SIG-M5 treated with dmso at 0.1 percent for 504 hours (cell line): Measurements from ENCODE around the gene ARSB.
"Not testable (repeated sequence)": the region's sequence is repeated elsewhere in the genome, so short reads cannot be mapped to it uniquely, and the experiment has no call there.

Experiments
- DNase-seq: peaks from one replicate; lab custom pipeline; 2025; ENCODE audit not compliant: unreplicated experiment; lab: John Stamatoyannopoulos, UW

ARSB gene

DNA sequence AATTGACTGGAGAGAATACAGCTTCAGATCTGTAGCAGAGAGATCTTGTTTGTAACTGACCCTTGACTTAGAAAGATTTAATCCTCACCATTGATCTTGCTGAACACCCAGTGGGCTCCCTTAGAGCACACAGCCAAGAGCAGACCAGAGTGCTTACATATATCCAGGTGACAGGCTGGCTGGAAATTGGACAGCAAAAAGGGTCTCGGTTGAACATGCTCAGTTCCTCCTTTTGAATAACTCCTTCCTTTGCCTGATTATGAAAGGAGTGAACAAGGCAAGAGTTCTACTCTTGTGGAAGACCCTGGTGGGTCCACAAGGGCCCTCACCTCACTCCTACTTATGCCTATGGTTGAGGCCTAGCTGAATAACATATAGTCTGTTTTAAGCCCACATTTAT is 202.4 kb downstream of the ARSB start:
- DNase-seq = no peak

DNA sequence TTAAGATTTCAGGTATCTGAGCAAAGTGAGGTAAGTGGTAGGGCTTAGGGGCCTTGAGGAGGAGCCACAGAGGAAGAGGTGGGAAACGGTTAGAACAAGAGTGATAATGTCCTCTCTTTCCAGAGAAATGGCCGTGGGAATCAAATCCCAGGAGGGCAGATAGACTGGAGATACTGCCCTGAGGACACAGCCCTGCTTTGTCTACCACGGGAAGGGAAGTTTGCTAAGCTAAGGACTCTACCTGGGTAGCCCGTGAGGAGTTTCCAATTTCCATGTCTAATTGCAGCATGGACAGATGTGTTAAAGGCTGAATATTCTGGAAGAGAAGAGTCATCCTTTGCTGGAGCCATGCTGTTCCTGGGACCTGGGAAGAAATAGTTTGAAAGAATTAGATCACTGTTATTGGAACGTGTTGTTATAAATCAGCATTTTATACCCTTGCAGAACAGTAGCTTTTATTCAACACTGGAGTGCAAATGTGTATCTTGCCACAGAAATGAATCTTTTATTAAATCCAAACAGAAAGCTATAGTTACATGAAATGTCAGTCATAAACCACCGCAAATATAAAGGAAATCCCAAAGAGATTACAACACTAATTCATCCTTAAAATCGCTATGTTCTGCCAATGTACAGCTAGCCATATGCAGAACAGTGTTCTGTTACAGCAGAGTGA is 203.4 kb downstream of the ARSB start:
- no peak for DNase-seq

DNA sequence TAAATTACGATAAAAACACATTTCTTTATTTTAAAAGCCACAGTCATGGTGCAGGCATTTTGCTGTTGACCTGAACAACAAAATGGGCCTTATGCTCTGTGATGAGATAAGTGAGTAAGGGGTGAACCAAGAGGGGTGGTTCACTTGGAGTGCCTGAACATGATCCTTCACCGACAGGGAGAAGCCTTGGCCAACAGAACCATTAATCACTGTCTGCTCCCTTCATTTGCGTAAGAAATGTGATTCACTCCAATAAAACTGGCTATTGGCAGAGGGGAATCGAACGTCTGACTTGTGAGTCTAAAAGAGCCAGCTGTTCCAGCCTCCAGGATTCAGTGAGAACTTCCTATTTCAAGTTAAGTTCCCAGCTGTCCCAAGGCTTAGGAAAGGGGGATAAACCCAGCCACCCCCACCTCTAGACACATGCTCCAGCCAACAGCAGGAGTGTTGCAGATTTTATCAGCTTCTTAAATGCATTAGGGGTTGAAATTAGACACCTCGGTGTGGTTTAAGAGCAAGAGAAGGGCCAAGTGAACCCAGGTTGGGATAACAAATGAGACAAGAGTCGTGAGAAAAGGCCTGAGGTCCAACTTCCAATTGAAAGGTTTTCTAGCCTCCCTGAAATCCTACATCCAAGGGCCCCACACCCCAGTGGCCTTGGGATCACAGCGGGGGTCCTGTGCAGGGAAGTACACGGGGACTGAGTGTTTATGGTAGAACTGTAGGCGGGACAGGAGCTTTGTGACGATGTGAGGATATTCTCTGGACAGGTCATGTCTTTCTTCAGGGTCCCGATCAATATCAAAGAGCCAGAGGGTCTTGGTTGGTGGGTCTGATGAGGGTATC is 205.1 kb downstream of the ARSB start:
- DNase-seq = no peak

DNA sequence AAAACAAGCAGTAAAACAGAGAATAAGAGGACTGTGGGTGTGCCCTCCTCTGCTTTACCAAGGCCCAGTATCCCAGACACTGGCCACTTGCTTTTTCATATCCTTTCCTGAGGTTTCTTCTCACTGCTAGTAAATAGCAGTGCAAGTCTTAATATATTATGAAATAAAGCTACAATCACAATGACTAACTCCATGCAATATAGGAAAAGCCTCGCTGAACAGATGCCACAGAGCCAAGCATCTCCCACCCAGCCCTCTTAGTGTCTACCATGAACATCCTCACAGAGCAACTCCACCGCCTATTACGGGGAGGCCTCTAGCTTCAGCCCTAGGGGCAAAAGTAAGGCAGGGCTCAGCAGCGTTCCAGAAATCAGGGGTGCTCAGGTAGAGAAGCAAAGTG is 205.8 kb downstream of the ARSB start:
- no peak for DNase-seq

DNA sequence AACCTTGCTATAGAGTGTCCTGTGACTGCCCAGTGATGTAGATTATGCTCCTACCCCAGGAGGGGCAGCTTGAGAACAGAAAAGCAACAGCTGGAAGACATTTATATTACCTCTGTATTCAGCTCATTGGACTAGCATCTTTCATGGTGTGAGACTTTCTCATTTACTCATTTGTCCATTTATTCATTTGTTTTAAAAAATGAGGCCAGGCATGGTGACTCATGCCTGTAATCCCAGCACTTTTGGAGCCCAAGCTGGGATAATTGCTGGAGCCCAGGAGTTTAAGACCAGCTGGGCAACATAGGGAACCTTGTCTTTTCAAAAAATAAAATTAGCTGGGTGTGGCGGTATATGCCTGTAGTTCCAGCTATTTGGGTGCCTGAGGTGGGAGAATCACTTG is 206.6 kb downstream of the ARSB start:
- DNase-seq = no peak

DNA sequence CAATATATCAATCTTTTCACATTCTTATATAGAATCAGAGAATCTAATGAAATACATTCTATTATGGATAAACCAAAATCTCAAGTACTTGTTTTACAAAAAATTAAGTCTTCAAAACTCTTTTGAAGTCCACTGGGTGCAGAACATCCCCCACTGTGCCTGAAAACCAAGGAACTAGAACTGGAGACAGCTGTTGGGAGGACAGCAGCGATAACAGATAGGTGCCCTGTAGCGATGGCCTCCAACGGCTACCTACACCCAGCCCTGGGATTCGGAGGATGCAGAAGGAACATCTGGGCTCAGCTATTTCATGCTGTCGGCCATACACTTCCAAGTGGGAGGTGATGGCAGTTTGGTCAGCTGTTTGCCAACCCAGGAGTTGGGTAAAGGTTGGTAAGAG is 207.2 kb downstream of the ARSB start:
- no peak for DNase-seq

DNA sequence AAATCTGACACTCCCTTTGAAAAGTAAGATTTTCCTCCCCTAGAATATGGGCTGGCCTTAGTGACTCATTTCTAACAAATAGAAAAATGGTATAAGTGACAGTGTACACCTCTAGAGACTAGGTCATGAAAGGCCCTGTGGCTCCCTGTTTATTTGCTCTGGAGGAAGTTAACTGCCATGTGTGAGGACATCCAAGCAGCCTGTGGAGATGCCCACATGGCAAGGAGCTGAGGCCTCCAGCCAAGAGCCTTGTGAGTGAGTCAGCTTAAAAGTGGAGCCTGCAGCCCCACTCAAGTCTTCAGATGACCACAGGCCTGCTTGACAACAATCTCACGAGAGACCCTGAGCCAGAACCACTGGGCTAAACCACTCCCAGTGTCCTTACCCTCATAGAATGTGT is 208.5 kb downstream of the ARSB start:
- DNase-seq = no peak

DNA sequence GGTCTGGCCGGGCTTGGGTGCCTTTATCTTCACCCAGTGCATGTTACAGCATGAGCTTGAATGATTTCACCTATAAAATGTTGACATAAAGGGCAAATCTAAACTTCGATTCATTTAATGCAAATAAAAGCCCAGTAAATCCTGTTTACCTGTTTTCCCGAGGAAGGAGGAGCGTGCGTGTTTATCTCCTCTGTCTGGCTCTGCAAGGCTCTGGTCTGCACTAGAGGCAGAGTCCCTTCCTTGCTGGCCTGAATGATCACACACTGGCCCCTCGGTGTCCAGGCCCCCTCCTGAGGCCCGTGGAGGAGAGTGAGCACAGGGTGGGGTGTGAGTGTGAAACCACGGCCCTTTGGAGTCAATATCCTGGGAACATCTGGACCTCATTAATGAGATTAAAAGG is 211.5 kb downstream of the ARSB start:
- no peak for DNase-seq

DNA sequence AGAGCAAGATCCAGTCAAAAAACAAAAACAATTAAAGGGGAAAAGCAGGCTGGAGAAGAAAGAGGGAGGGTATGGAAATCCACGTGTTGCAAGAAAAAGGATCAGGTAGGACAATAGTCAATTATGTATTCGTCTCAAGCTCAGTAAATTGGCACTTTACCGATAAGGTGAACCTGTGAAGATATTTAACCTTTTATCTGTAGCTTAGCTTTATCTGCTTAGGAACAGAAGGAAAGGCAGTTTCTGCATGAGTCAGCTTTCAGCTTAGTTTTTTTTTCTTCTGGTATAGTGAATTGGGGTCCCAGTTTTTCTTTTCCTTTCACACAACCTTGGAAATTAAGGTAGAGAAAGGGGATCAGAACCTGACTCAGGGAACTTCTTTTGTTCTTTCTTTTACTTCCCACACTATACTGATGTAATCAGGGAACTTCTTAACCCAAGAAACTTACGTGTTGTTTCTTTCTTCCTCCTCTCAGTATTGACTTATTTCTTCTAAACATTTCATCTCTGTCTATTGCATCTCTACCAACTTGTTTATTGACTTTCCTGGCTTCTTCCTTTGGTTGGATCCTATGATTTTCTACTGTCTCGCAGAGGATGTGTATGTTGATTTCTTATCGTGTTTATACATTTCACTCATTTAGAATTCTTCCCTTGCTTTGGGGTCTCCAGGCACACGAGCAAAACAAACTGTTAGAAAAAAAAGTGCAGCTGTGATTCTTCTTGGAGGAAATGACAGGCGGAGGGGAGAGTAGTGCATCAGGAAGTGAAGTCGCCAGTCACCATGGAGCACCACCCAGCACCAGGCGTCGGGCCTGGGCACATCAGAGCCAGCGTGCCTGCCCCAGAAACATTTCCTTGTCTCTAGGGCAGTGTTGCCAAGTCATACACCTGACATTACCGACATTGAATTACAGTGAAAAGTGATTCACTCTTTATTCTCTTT is 213.6 kb downstream of the ARSB start:
- DNase-seq = no peak

DNA sequence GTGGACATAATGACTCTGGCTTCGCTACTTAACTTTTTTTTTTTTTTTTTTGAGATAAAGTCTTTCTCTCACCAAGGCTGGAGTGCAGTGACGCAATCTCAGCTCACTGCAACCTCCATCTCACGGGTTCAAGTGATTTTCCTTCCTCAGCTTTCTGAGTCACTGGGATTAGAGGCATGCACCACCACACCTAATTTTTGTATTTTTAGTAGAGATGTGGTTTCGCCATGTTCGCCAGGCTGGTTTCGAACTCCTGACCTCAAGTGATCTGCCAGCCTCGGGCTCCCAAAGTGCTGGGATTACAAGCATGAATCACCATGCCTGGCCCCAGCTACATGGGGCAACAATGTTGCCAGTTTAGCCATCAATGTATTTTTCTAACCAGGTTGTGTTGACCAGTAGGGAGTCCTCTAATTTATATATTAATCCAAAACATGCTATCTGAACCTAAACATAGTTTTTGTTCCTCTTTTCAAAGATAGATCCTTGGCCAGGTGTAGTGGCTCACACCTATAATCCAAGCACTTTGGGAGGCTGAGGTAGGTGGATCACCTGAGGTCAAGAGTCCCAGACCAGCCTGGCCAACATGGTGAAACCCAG is 216.2 kb downstream of the ARSB start:
- no peak for DNase-seq

DNA sequence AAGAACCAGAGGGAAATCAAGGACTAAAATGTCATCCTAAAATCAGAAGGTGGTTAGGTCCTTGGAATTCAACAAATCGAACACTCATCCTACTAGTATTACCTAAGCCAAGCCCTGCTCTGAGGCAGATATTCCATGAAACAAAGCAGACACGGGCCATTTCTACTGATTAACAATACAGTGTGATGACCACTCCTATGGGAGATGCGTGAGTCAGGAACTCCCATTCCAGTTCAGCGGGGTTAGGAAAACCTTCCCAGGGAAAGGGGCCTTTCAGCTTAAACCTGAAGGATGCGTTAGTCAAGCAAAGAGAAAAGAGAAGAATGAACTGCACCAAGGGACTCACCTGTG is 218.7 kb downstream of the ARSB start:
- no peak for DNase-seq

DNA sequence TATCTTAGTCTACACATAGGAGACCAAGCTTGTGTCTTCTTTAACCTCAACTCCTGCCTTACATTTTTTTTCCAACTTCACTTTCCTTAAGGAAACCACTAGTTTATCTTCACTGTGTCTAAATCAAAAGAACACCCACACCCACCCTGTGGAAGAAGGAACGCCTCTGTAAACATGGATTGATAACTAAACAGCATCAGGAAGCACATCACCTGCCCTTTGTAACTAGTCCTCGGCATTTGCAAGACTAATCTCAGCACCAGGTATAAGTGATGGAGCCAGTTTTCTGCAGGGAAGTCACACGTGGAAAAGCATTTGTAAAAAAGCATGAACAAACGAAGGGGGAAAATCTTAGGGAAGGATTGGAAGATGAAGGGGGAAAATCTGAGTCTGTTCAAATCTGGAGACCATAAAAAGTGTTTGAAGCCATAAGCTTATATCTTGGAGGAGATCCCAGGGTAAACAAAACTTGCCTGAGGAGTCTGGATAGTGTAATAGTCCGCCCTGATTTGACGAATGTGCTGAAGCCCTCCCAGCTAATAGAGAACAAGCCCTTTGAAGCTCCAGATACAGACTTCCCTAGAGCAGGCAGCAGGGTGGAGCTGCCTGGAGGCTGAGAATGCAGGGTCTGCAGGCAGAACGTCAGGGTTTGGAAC is 219.2 kb downstream of the ARSB start:
- no peak for DNase-seq

DNA sequence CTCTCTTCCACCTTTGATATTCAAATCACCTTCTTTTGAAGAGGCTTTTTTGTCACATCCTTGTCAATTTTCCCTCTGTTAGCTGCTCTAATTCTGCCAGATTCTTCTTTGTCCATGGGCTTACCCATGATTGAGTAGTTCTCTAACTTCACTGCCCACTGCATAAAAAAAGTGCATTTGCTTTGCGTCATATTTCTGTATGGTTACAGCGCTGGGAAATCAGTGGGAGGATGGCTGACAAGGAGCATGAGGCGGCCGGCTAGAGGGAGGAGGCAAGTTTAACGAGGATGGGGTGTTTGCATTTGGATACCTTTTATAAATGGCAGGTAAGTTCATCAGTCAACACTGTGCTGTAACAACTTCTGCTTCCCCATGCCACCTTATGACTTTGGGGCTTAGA is 220.0 kb downstream of the ARSB start:
- DNase-seq = no peak

DNA sequence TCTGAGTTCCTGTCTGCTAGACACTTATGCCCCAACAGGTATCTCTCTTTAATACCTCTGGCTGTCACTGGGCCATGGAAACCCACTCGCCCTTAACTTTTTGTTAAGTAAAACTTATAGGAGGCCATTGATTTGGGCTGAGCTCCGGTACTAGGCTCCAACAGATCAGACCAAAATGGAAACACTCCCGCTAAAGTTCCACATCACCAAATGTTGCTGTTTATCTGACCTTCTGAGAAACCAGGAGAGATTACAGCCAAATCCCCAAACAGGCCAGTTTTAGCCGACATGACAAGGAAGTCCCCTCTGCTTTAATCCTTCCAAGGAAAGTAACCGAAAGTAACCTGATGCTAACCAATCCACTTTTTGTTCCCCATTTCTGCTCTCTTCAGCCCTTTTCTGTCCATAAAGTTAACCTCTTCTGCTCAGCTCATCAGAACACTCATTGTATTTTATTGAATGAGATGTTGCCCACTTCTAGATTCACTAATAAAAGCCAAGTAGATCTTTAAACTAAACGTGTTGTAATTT is 221.4 kb downstream of the ARSB start:
- DNase-seq = peak; percentile 9

DNA sequence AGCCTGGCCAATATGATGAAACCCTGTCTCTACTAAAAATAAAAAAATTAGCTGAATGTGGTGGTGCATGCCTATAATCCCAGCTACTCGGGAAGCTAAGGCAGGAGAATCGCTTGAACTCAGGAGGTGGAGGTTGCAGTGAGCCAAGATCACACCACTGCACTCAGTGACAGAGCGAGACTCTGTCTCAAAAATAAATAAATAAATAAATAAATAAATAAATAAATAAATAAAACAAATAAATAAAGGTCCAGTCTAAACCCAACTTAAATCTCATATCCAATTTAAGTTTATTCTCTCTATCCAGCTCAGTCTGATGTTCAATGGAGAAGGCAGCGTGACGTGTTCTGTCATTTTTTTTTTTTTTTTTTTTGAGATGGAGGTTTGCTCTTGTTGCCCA is 222.4 kb downstream of the ARSB start:
- not testable (repeated sequence) for DNase-seq

DNA sequence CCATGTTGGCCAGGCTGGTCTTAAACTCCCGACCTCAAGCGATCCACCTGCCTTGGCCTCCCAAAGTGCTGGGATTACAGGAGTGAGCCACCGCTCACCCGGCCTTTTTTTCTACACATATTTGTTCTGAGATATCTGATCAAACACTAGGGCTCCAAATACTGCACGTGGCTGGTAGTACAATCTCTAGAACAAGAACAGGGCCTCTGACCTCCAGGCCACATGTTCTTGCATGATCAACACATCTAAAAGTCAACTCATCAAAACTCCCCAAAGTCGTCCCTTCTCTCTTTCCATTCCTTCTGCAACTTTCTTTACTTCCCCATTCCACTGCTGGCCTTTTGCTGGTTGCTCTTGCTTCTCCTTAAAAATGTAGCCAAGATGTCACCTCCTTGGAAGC is 223.3 kb downstream of the ARSB start:
- DNase-seq = peak; percentile 26

DNA sequence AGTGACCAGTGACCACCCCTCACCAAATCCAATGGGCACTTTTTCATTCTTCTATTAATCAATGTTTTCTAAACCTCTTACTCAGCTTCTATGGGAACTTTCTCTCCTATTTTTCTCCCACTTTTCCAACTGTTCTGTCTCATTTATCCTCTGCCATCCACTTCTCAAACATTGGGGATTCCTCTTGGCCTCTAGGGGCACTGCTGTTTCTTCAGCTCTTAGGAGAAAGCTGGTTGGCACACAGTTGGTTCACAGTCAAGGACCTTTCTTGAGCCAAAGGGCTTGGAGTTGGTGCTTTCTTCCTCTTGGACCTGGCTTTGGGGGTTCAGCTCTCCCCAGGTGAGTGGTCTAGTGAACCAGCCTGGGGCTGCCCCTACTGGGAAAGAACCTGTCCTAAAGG is 224.3 kb downstream of the ARSB start:
- no peak for DNase-seq

DNA sequence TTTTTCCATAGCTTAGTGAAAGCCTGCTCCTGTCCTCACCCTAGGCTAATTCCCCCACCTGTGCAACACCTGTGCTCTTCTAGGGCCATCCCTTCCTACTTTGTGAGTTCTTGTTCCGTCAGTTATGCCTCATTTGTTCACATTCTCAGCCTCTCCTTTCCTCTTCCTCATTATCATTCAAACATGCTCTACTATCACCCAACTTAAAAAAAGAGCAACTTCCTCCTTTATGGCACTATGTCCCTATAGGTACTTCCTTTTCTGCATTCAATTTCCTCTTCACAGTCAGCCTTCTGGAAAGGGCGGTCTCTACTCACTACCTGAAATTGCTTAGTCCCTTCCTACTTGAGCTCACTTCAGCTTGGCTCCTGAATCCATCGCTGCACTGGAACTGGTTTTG is 224.7 kb downstream of the ARSB start:
- peak; percentile 92 for DNase-seq

DNA sequence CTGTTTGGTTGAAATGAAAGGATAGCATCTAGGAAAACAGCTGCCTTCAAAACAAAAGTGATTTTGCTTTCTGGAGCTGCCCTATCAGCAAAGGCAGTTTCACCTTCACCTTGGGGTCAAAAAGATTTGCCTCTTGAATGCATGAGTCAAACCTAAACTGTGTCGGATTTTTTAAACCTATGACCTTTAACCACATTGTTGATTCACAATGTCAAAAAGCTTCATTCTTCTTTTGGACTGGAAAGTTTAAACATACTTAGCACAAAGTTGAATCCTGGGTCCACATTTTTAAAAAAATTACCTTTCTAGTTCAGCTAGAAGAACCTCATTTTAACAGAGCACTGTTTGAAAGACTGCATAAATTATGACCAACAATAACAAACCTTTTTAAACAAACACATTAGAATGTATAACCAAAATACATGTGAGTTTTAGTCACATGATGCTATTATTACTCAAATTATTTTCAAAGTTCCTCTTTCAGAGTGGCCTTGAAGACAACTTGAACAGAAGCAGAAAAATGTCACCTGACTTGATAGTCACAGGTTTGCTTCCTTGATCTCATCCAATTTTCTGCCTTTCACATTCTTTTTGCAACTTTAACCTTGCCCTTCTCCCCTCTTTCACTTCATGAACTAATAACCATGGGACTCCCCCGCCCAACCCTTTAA is 226.8 kb downstream of the ARSB start:
- no peak for DNase-seq
